Mesenchymal stem cell (in vitro differentiated cells and primary cell): ENCODE results near the gene FAM174B.

Source experiments
- DNase-seq: peaks from one replicate; pipeline ENCODE4 v3.0.0-alpha.2; 2013
- H2AFZ ChIP-seq: one replicate; pipeline ENCODE4 v1.6.1; 2013; ENCODE audit warnings: low read depth, mild to moderate bottlenecking, control low read depth, inconsistent platforms, low read length, moderate library complexity
- H2AK5ac ChIP-seq: 2 replicates; pipeline ENCODE4 v1.6.1; 2013; ENCODE audit warnings: low read length, moderate library complexity, mild to moderate bottlenecking, inconsistent platforms; ENCODE audit not compliant: severe bottlenecking
- H2BK120ac ChIP-seq: one replicate; pipeline ENCODE4 v1.6.1; 2013; ENCODE audit warnings: low read depth, mild to moderate bottlenecking, inconsistent platforms, low read length, moderate library complexity
- H2BK12ac ChIP-seq, 2 experiments: one replicate each; pipeline ENCODE4 v1.6.1; 2013; ENCODE audit warnings: inconsistent platforms in 2 of 2, low read length in 2 of 2, mild to moderate bottlenecking in 2 of 2, moderate library complexity in 2 of 2, control low read depth in 1 of 2
- H2BK15ac ChIP-seq: one replicate; pipeline ENCODE4 v1.6.1; 2013; ENCODE audit warnings: mild to moderate bottlenecking, low read depth, inconsistent platforms; ENCODE audit not compliant: poor library complexity, severe bottlenecking
- H2BK5ac ChIP-seq: 2 replicates; pipeline ENCODE4 v1.6.1; 2013; ENCODE audit warnings: low read depth, mild to moderate bottlenecking, low read length, control low read depth, inconsistent platforms; ENCODE audit not compliant: poor library complexity, severe bottlenecking
- H3K14ac ChIP-seq, 2 experiments: one replicate each; pipeline ENCODE4 v1.6.1; 2013; ENCODE audit warnings: inconsistent platforms in 2 of 2, low read length in 2 of 2, control low read depth in 1 of 2, mild to moderate bottlenecking in 1 of 2, moderate library complexity in 1 of 2
- H3K18ac ChIP-seq, 2 experiments: one replicate each; pipeline ENCODE4 v1.6.1; 2013; ENCODE audit warnings: inconsistent platforms in 2 of 2, low read length in 2 of 2, control low read depth in 1 of 2, low read depth in 1 of 2, mild to moderate bottlenecking in 1 of 2
- H3K23ac ChIP-seq, 2 experiments: one replicate each; pipeline ENCODE4 v1.6.1; 2013; ENCODE audit warnings: inconsistent platforms in 2 of 2, low read length in 2 of 2, mild to moderate bottlenecking in 2 of 2, moderate library complexity in 2 of 2, control low read depth in 1 of 2
- H3K27ac ChIP-seq: 2 replicates; pipeline ENCODE4 v1.5.1; 2013; ENCODE audit warnings: mild to moderate bottlenecking, moderate library complexity, low read length, control low read depth, inconsistent platforms; ENCODE audit not compliant: poor library complexity, severe bottlenecking
- H3K27me3 ChIP-seq, 2 experiments: 2 replicates each; pipeline versions ENCODE4 v1.6.1 to v1.7.0; 2013; ENCODE audit warnings: low read length in 2 of 2, mild to moderate bottlenecking in 2 of 2, moderate library complexity in 2 of 2, control low read depth in 1 of 2, inconsistent platforms in 1 of 2; ENCODE audit not compliant: control insufficient read depth in 1 of 2, insufficient read depth in 1 of 2
- H3K36me3 ChIP-seq, 2 experiments: 2 replicates each; pipeline versions ENCODE4 v1.6.1 to v1.7.0; 2013; ENCODE audit warnings: low read length in 2 of 2, control low read depth in 1 of 2, inconsistent platforms in 1 of 2, low read depth in 1 of 2, mild to moderate bottlenecking in 1 of 2; ENCODE audit not compliant: insufficient read depth in 2 of 2, control insufficient read depth in 1 of 2
- H3K4ac ChIP-seq, 2 experiments: one replicate each; pipeline ENCODE4 v1.6.1; 2013; ENCODE audit warnings: inconsistent platforms in 2 of 2, low read length in 2 of 2, mild to moderate bottlenecking in 2 of 2, moderate library complexity in 2 of 2, control low read depth in 1 of 2, low read depth in 1 of 2
- H3K4me1 ChIP-seq: 2 replicates; pipeline ENCODE4 v1.6.1; 2013; ENCODE audit warnings: low read depth, low read length, control low read depth; ENCODE audit not compliant: control insufficient read depth, insufficient read depth
- H3K4me2 ChIP-seq: 2 replicates; pipeline ENCODE4 v1.6.1; 2013; ENCODE audit warnings: low read length, mild to moderate bottlenecking, inconsistent platforms; ENCODE audit not compliant: poor library complexity, severe bottlenecking
- H3K4me3 ChIP-seq, 2 experiments: 2 replicates each; pipeline versions ENCODE4 v1.5.1 to v1.7.0; 2013; ENCODE audit warnings: low read length in 2 of 2, mild to moderate bottlenecking in 2 of 2, control low read depth in 1 of 2, low read depth in 1 of 2; ENCODE audit not compliant: insufficient read depth in 1 of 2
- H3K79me1 ChIP-seq: replicated peaks from 2 replicates; pipeline ENCODE4 v1.6.1; 2013; ENCODE audit warnings: mild to moderate bottlenecking, control low read depth, low read length, inconsistent platforms; ENCODE audit not compliant: poor library complexity, severe bottlenecking
- H3K9ac ChIP-seq: 2 replicates; pipeline ENCODE4 v1.7.0; 2013; ENCODE audit warnings: mild to moderate bottlenecking, low read length, moderate library complexity
- H3K9me3 ChIP-seq: 2 replicates; pipeline ENCODE4 v1.7.0; 2013; ENCODE audit warnings: mild to moderate bottlenecking, low read length; ENCODE audit not compliant: control insufficient read depth
- H4K8ac ChIP-seq: one replicate; pipeline ENCODE4 v1.6.1; 2013; ENCODE audit warnings: inconsistent platforms, mild to moderate bottlenecking, low read length, moderate library complexity
- H4K91ac ChIP-seq: one replicate; pipeline ENCODE4 v1.6.1; 2013; ENCODE audit warnings: mild to moderate bottlenecking, low read length, inconsistent platforms
- WGBS: methylation state at CpG from one replicate; pipeline ENCODE4 v1.1.7; 2013; ENCODE audit warnings: mixed read lengths; 5-methylcytosine and 5-hydroxymethylcytosine counted together

The FAM174B gene

DNA sequence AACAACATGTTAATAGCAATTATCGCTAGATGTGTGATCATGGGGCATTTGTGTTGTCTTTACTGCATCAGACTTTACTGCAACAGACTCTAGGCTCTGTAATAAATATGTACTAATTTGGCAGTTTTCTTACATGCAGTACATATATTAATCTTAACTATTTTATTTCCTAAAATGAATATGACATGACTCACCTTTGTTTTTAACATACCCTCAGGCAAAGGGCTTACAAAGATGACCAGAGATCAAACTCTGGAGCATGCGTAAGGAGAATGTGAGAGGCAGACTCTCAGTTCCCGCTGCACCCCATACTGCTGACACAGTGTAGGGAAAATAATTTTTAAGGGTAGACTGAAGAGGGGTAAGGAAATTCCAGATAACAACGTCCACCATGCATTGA, 7.2 kb upstream of the FAM174B start:
- H3K9me3 ChIP-seq, result no peaks in the 10 kb centered on the region
- no peak overlapping the region for H2BK5ac ChIP-seq
- no peak overlapping the region for H2AFZ ChIP-seq
- no peak overlapping the region for H3K18ac ChIP-seq
- no peak overlapping the region for H3K14ac ChIP-seq
- no peak overlapping the region for H2AK5ac ChIP-seq
- no peak overlapping the region for H4K91ac ChIP-seq
- no peak overlapping the region for H4K8ac ChIP-seq
- H3K4ac ChIP-seq, result no peak overlapping the region
- no peak overlapping the region for H3K4me3 ChIP-seq
- no peak overlapping the region for H3K9ac ChIP-seq
- H2BK120ac ChIP-seq, result no peak overlapping the region
- H3K4me2 ChIP-seq, result no peak overlapping the region
- H3K27me3 ChIP-seq, result peaks cover 6 to 22% of the 10 kb centered on the region in 2 experiments
- no peak overlapping the region for H3K27ac ChIP-seq
- no peaks in the 10 kb centered on the region for H3K36me3 ChIP-seq
- H2BK12ac ChIP-seq, result no peak overlapping the region
- DNase-seq, result no peak
- no peak overlapping the region for H3K23ac ChIP-seq
- peaks cover 7% of the 10 kb centered on the region for H3K4me1 ChIP-seq
- H3K79me1 ChIP-seq, result no peaks in the 10 kb centered on the region
- 100% methylated on average over 2 of the region's 4 CpGs for WGBS
- H2BK15ac ChIP-seq, result no peak overlapping the region

DNA sequence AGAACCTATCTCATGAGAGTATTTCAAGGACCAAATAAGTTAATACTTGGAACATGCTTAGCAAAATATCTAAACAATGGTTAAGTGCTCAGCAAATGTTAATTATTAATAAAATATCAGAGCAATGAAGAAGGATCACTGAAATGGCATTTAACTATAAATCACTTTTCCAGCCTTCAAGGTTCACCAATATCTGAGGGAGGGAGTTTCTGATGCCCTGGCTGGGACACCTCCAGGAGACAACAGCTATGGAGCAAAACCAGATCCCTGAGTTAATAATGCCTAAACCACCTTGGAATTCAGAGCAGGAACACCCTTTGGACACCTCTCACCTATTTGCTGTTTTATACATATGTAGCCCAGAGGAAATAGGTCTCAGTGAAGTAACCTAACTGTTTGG, 6.4 kb upstream of the FAM174B start:
- no peak overlapping the region for H2BK5ac ChIP-seq
- H3K36me3 ChIP-seq, result no peaks in the 10 kb centered on the region
- no peaks in the 10 kb centered on the region for H3K9me3 ChIP-seq
- no peak overlapping the region for H3K14ac ChIP-seq
- H2BK120ac ChIP-seq, result no peak overlapping the region
- no peak overlapping the region for H2BK15ac ChIP-seq
- H2AFZ ChIP-seq, result no peak overlapping the region
- H3K27ac ChIP-seq, result no peak overlapping the region
- no peak overlapping the region for H3K23ac ChIP-seq
- no peak overlapping the region for H4K91ac ChIP-seq
- H4K8ac ChIP-seq, result no peak overlapping the region
- no peak overlapping the region for H3K18ac ChIP-seq
- H3K4me1 ChIP-seq, result peaks cover 2% of the 10 kb centered on the region
- H3K9ac ChIP-seq, result no peak overlapping the region
- H2AK5ac ChIP-seq, result no peak overlapping the region
- H3K4me3 ChIP-seq, result no peak overlapping the region
- H2BK12ac ChIP-seq, result no peak overlapping the region
- peaks cover 6 to 16% of the 10 kb centered on the region in 2 experiments for H3K27me3 ChIP-seq
- no peak overlapping the region for H3K4ac ChIP-seq
- no peaks in the 10 kb centered on the region for H3K79me1 ChIP-seq
- DNase-seq, result no peak
- H3K4me2 ChIP-seq, result no peak overlapping the region

DNA sequence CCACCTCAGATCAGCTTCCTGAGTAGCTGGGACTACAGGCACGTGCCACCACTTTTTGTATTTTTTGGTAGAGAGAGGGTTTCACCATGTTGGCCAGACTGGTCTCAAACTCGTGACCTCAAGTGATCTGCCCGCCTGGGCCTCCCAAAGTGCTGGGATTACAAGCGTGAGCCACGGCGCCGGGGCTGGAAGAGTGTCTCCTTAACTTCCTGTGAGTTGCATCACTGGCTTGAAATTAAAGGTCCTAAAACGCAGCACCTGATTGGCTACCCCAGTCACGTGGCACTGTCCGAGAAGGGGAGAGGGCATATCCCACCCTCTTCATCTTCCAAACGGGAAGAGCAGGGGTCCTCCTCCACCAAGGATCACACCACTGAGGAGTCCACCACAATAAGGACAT, 5.5 kb upstream of the FAM174B start:
- Histone ChIP-seq H3K14ac (no peak overlapping the region), H2AFZ (no peak overlapping the region), H3K79me1 (no peaks in the 10 kb centered on the region), H2BK120ac (no peak overlapping the region), H3K4ac (no peak overlapping the region), H2BK5ac (no peak overlapping the region), H3K4me3 (no peak overlapping the region), H3K36me3 (no peaks in the 10 kb centered on the region), H3K4me1 (peaks cover 2% of the 10 kb centered on the region), H2BK15ac (peak overlapping the region; percentile 44), H3K9me3 (no peaks in the 10 kb centered on the region), H3K27ac (no peak overlapping the region), H2BK12ac (no peak overlapping the region), H3K18ac (no peak overlapping the region), H2AK5ac (no peak overlapping the region), H3K23ac (no peak overlapping the region), H3K27me3 (peaks cover 13 to 25% of the 10 kb centered on the region in 2 experiments), H3K4me2 (no peak overlapping the region), H3K9ac (no peak overlapping the region), H4K91ac (no peak overlapping the region), H4K8ac (no peak overlapping the region)
- DNase-seq, result no peak
- 86% methylated on average over 10 of the region's 11 CpGs for WGBS

DNA sequence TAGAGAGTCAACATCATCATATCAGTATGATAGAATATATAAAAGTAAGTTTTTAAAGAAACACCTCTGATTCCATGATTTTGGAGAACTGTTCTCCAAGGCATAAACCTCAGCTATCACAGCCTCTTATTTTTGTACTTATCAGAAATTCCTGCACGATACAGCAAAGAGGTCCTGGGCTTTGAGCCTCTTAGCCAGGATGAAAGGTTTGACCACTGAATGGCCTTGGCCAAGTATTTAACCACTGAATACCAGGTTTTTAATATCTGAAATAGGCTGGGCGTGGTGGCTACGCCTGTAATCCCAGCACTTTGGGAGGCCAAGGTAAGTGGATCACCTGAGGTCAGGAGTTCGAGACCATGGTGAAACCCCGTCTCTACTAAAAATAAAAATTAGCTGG, 1.9 kb upstream of the FAM174B start:
- no peak overlapping the region for H4K8ac ChIP-seq
- no peak overlapping the region for H3K4me2 ChIP-seq
- no peak overlapping the region for H2BK120ac ChIP-seq
- no peak overlapping the region for H2AK5ac ChIP-seq
- no peak for DNase-seq
- peaks cover 9% of the 10 kb centered on the region for H3K4me1 ChIP-seq
- 88% methylated on average over 5 of the region's 5 CpGs for WGBS
- no peak overlapping the region for H3K4ac ChIP-seq
- no peak overlapping the region for H2BK5ac ChIP-seq
- no peak overlapping the region for H3K14ac ChIP-seq
- no peak overlapping the region for H3K9ac ChIP-seq
- H3K27ac ChIP-seq, result no peak overlapping the region
- H3K79me1 ChIP-seq, result no peaks in the 10 kb centered on the region
- H3K18ac ChIP-seq, result no peak overlapping the region
- no peak overlapping the region for H3K23ac ChIP-seq
- no peaks in the 10 kb centered on the region for H3K9me3 ChIP-seq
- no peak overlapping the region for H2BK12ac ChIP-seq
- H4K91ac ChIP-seq, result no peak overlapping the region
- H3K4me3 ChIP-seq, result no peak overlapping the region
- H3K27me3 ChIP-seq, result peaks cover 26 to 30% of the 10 kb centered on the region in 2 experiments
- no peak overlapping the region for H2BK15ac ChIP-seq
- peaks cover 0 to 4% of the 10 kb centered on the region in 2 experiments for H3K36me3 ChIP-seq
- H2AFZ ChIP-seq, result no peak overlapping the region
